ENCODE results near the gene PDXP. TPM values are rescaled to one million over a fixed set of nuclear protein-coding genes. Genes with fewer than 3 reads are reported as not detected.

The PDXP gene
- total and polyA plus RNA-seq, 2 of the 4 experiments (the other 2 are of a cell fraction), result 5.4 to 24.1 TPM

- Histone ChIP-seq H4K91ac (ENCODE audit: insufficient read depth, low read depth, low read length) (no peak overlapping the region), H3K18ac (ENCODE audit: low read depth, low read length) (no peak overlapping the region), H2AFZ (replicated peaks; ENCODE audit: low read length, poor library complexity) (no peak overlapping the region), H2AK5ac (ENCODE audit: low read depth, low read length) (no peak overlapping the region), H3K79me1 (ENCODE audit: low read depth in 1 of 2, low read length in 2 of 2) (no peaks in the 10 kb centered on the region), H3K27me3 (ENCODE audit: control insufficient read depth, insufficient read depth, low read length) (no peaks in the 10 kb centered on the region), H3K27ac (ENCODE audit: insufficient read depth, low read length) (no peak overlapping the region), H3K56ac (ENCODE audit: extremely low read depth, insufficient read depth, low read length) (no peak overlapping the region), H3K36me3 (ENCODE audit: control insufficient read depth, insufficient read depth, low read length) (no peaks in the 10 kb centered on the region), H2BK15ac (ENCODE audit: low read depth, low read length) (no peak overlapping the region), H2BK20ac (ENCODE audit: low read depth, low read length) (no peak overlapping the region), H3K4me3 (ENCODE audit: insufficient read depth, low read depth, low read length) (no peak overlapping the region), H3K4ac (ENCODE audit: low read depth, low read length) (no peak overlapping the region), H3K4me1 (ENCODE audit: control insufficient read depth, insufficient read depth, low read length) (no peaks in the 10 kb centered on the region), H3K23ac (ENCODE audit: low read depth, low read length) (no peak overlapping the region), H2AK9ac (replicated peaks; ENCODE audit: low read depth, low read length, poor library complexity) (no peak overlapping the region), H2BK5ac (ENCODE audit: low read depth, low read length, poor library complexity, severe bottlenecking) (no peak overlapping the region), H2BK120ac (ENCODE audit: low read depth, low read length) (no peak overlapping the region), H3K4me2 (ENCODE audit: low read depth, low read length) (no peak overlapping the region), H3K9ac (ENCODE audit: low read depth, low read length) (no peak overlapping the region), H4K20me1 (ENCODE audit: insufficient read depth, low read length) (no peaks in the 10 kb centered on the region), H4K5ac (ENCODE audit: low read depth, low read length) (no peak overlapping the region), H3K9me1 (ENCODE audit: insufficient read depth, low read length) (0 out of 2 replicates have a peak, but pooled peaks cover 3% of the 10 kb centered on the region), H3K9me3 (ENCODE audit: control insufficient read depth, insufficient read depth, low read length) (no peaks in the 10 kb centered on the region), H4K8ac (ENCODE audit: low read depth in 2 of 2, low read length in 2 of 2) (no peak overlapping the region), H3K14ac (replicated peaks; ENCODE audit: low read depth, low read length) (no peak overlapping the region)
- DNase-seq (no peak), ATAC-seq (ENCODE audit: low read depth) (no peak)
- TF ChIP-seq FOS (IDR thresholded peaks at IDR 0.05; ENCODE audit: low read depth, low read length), result no peak
- no peak for TF ChIP-seq CHD1 (IDR thresholded peaks at IDR 0.05; ENCODE audit: low read depth, low read length)
- no peak for TF ChIP-seq RFX5 (IDR thresholded peaks at IDR 0.05; ENCODE audit: low read depth, low read length)
- no peak for TF ChIP-seq RAD21 (IDR thresholded peaks at IDR 0.05; ENCODE audit: low read length)
- TF ChIP-seq POLR2A (IDR thresholded peaks at IDR 0.05; ENCODE audit: low read depth, low read length), result no peak
- no peak for TF ChIP-seq CTCF (conservative IDR thresholded peaks at IDR 0.05; ENCODE audit: low read depth, low read length)
- no peak for TF ChIP-seq SMC3 (IDR thresholded peaks at IDR 0.05; ENCODE audit: low read depth, low read length)
- no peak for TF ChIP-seq CEBPB (IDR thresholded peaks at IDR 0.05; ENCODE audit: low read depth, low read length)
- TF ChIP-seq USF2 (IDR thresholded peaks at IDR 0.05; ENCODE audit: low read depth, low read length), result no peak
- no peak for TF ChIP-seq MAZ (IDR thresholded peaks at IDR 0.05; ENCODE audit: borderline replicate concordance, low read depth, low read length)
- TF ChIP-seq NFE2L2 (IDR thresholded peaks at IDR 0.05; ENCODE audit: low read depth, low read length), result no peak
- no peak for TF ChIP-seq ELK1 (IDR thresholded peaks at IDR 0.05; ENCODE audit: borderline replicate concordance, low read depth, low read length)
- no peak for TF ChIP-seq MAFK (IDR thresholded peaks at IDR 0.05; ENCODE audit: low read depth, low read length)
- TF ChIP-seq BHLHE40 (IDR thresholded peaks at IDR 0.05; ENCODE audit: low read depth, low read length), result no peak
- TF ChIP-seq RCOR1 (IDR thresholded peaks at IDR 0.05; ENCODE audit: insufficient replicate concordance, low read length), result no peak
- TF ChIP-seq MXI1 (IDR thresholded peaks at IDR 0.05; ENCODE audit: borderline replicate concordance, low read depth, low read length), result no peak
- in situ Hi-C loops (cut with MboI; ENCODE audit: low sequenced_read_pairs) (no loop called here), dilution Hi-C loops (cut with HindIII; ENCODE audit: low sequenced_read_pairs, unreplicated experiment) (no loop called here), intact Hi-C loops (cut with micrococcal nuclease) (no loop called here)
- BruUV-seq (replicated peaks), result no TSS peak
- WGBS, 2 experiments (ENCODE audit: extremely low coverage in 2 of 2, insufficient read length in 1 of 2), result no CpG with 5 or more reads among the region's 15 CpGs
- CTCF ChIA-PET, result no interaction called here
- POLR2A ChIA-PET (ENCODE audit: unreplicated experiment), result no interaction called here
Observed at GRCh38 chr22:37709445-37709765, 50.9 kb downstream of the PDXP start.
